WTC11 (cell line): ENCODE results near the gene BCAS3. TPM values are rescaled to one million over a fixed set of nuclear protein-coding genes. Genes with fewer than 3 reads are reported as not detected.
A peak's percentile ranks its signal among the peaks of the same experiment; 100 is the strongest.
"Not testable (repeated sequence)": the region's sequence is repeated elsewhere in the genome, so short reads cannot be mapped to it uniquely, and the experiment has no call there.

Source experiments
- ATAC-seq: fragments of 200-7000 bp; cut with Tn5 transposase; 2 replicates; pipeline ENCODE4 v1.10.0; 2021; ENCODE audit warnings: mild to moderate bottlenecking, moderate library complexity
- CTCF ChIA-PET: fragments of 300-600 bp; sonication (Branson Sonifier 250); formaldehyde crosslinking; loops from one replicate; lab custom pipeline; 2021; ENCODE audit warnings: antibody characterized with exemption; lab: Charles Lee
- POLR2A ChIA-PET: fragments of 350-600 bp; sonication (Branson Sonifier 250); formaldehyde crosslinking; loops from one replicate; lab custom pipeline; 2021; ENCODE audit warnings: antibody characterized with exemption; lab: Charles Lee
- DNase-seq: peaks from one replicate; pipeline ENCODE4 v3.0.0; 2021; ENCODE audit warnings: low spot score
- H3K27ac Mint-ChIP-seq: 2 replicates; pipeline ENCODE4 v1.8.0; 2021; ENCODE audit warnings: mixed read lengths
- H3K27me3 Mint-ChIP-seq: 2 replicates; pipeline ENCODE4 v1.8.0; 2021; ENCODE audit warnings: low read depth, mild to moderate bottlenecking, moderate library complexity, mixed read lengths
- H3K36me3 Mint-ChIP-seq: 2 replicates; pipeline ENCODE4 v1.8.0; 2021; ENCODE audit warnings: mixed read lengths
- H3K4me1 Mint-ChIP-seq: 2 replicates; pipeline ENCODE4 v1.8.0; 2022; ENCODE audit warnings: mixed read lengths
- H3K4me3 Mint-ChIP-seq: 2 replicates; pipeline ENCODE4 v1.8.0; 2021; ENCODE audit warnings: mild to moderate bottlenecking, moderate library complexity, mixed read lengths
- H3K9me3 Mint-ChIP-seq: 2 replicates; pipeline ENCODE4 v1.8.0; 2021; ENCODE audit warnings: mixed read lengths
- FOXJ3 ChIP-seq: sonication (generic); formaldehyde crosslinking; IDR thresholded peaks from 2 replicates; pipeline ENCODE4 v1.9.0; 2021; ENCODE audit warnings: missing genetic modification reagents, mild to moderate bottlenecking, borderline replicate concordance
- FOXP1 ChIP-seq: sonication (generic); formaldehyde crosslinking; IDR thresholded peaks from 2 replicates; pipeline ENCODE4 v1.8.0; 2022; ENCODE audit warnings: missing genetic modification reagents, mild to moderate bottlenecking, moderate library complexity, borderline replicate concordance
- KAT7 ChIP-seq: sonication (generic); formaldehyde crosslinking; IDR thresholded peaks from 2 replicates; pipeline ENCODE4 v1.8.1; 2023; ENCODE audit warnings: missing genetic modification reagents, mild to moderate bottlenecking, borderline replicate concordance
- ZNF423 ChIP-seq: fragments of 250-450 bp; sonication (Bioruptor Pico); IDR thresholded peaks from 2 replicates; pipeline ENCODE4 v2.1.2; 2022; ENCODE audit warnings: mild to moderate bottlenecking, moderate library complexity
- total RNA-seq: library from RNA; stranded (reverse); gene quantifications from 3 replicates; pipeline ENCODE4 v1.2.3, GENCODE V29; 2021
- TF ChIP-seq, protein P1 (sequence below): fragments of 200-600 bp; IDR thresholded peaks from 2 replicates; pipeline ENCODE4 v1.8.0; 2022; ENCODE audit warnings: antibody characterized with exemption
- TF ChIP-seq, protein P2 (sequence below): fragments of 250-450 bp; sonication (Bioruptor Pico); IDR thresholded peaks from 2 replicates; pipeline ENCODE4 v1.9.0; 2021; ENCODE audit warnings: mild to moderate bottlenecking, borderline replicate concordance
- TF ChIP-seq, protein P3 (sequence below): sonication (generic); formaldehyde crosslinking; IDR thresholded peaks from 2 replicates; pipeline ENCODE4 v1.8.1; 2023; ENCODE audit warnings: mild to moderate bottlenecking, missing genetic modification reagents, borderline replicate concordance

The BCAS3 gene
- total RNA-seq, 1 experiment from 2014 or later, result 15.5 TPM

- POLR2A ChIA-PET, result no interaction called here
- CTCF ChIA-PET, result interaction anchor here (0.6 to 2.5 kb wide), 35 partner anchors 9 to 472 kb away, joined by 3 to 18 read pairs (median 4); partner anchors contain the start of gene BCAS3
- Mint-ChIP-seq H3K4me1 (peaks cover 6% of the 10 kb centered on the region), H3K4me3 (no peak overlapping the region), H3K27me3 (no peaks in the 10 kb centered on the region), H3K9me3 (peaks cover 25% of the 10 kb centered on the region), H3K36me3 (peaks cover 6% of the 10 kb centered on the region), H3K27ac (no peak overlapping the region)
- peak; percentile 49 for DNase-seq
- ATAC-seq, result peak; percentile 89
- TF ChIP-seq, protein P1, sequence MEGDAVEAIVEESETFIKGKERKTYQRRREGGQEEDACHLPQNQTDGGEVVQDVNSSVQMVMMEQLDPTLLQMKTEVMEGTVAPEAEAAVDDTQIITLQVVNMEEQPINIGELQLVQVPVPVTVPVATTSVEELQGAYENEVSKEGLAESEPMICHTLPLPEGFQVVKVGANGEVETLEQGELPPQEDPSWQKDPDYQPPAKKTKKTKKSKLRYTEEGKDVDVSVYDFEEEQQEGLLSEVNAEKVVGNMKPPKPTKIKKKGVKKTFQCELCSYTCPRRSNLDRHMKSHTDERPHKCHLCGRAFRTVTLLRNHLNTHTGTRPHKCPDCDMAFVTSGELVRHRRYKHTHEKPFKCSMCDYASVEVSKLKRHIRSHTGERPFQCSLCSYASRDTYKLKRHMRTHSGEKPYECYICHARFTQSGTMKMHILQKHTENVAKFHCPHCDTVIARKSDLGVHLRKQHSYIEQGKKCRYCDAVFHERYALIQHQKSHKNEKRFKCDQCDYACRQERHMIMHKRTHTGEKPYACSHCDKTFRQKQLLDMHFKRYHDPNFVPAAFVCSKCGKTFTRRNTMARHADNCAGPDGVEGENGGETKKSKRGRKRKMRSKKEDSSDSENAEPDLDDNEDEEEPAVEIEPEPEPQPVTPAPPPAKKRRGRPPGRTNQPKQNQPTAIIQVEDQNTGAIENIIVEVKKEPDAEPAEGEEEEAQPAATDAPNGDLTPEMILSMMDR, result peak; percentile 54
- TF ChIP-seq, protein P2, sequence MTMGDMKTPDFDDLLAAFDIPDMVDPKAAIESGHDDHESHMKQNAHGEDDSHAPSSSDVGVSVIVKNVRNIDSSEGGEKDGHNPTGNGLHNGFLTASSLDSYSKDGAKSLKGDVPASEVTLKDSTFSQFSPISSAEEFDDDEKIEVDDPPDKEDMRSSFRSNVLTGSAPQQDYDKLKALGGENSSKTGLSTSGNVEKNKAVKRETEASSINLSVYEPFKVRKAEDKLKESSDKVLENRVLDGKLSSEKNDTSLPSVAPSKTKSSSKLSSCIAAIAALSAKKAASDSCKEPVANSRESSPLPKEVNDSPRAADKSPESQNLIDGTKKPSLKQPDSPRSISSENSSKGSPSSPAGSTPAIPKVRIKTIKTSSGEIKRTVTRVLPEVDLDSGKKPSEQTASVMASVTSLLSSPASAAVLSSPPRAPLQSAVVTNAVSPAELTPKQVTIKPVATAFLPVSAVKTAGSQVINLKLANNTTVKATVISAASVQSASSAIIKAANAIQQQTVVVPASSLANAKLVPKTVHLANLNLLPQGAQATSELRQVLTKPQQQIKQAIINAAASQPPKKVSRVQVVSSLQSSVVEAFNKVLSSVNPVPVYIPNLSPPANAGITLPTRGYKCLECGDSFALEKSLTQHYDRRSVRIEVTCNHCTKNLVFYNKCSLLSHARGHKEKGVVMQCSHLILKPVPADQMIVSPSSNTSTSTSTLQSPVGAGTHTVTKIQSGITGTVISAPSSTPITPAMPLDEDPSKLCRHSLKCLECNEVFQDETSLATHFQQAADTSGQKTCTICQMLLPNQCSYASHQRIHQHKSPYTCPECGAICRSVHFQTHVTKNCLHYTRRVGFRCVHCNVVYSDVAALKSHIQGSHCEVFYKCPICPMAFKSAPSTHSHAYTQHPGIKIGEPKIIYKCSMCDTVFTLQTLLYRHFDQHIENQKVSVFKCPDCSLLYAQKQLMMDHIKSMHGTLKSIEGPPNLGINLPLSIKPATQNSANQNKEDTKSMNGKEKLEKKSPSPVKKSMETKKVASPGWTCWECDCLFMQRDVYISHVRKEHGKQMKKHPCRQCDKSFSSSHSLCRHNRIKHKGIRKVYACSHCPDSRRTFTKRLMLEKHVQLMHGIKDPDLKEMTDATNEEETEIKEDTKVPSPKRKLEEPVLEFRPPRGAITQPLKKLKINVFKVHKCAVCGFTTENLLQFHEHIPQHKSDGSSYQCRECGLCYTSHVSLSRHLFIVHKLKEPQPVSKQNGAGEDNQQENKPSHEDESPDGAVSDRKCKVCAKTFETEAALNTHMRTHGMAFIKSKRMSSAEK (CRISPR knock-in tag), result no peak
- TF ChIP-seq, protein P3, sequence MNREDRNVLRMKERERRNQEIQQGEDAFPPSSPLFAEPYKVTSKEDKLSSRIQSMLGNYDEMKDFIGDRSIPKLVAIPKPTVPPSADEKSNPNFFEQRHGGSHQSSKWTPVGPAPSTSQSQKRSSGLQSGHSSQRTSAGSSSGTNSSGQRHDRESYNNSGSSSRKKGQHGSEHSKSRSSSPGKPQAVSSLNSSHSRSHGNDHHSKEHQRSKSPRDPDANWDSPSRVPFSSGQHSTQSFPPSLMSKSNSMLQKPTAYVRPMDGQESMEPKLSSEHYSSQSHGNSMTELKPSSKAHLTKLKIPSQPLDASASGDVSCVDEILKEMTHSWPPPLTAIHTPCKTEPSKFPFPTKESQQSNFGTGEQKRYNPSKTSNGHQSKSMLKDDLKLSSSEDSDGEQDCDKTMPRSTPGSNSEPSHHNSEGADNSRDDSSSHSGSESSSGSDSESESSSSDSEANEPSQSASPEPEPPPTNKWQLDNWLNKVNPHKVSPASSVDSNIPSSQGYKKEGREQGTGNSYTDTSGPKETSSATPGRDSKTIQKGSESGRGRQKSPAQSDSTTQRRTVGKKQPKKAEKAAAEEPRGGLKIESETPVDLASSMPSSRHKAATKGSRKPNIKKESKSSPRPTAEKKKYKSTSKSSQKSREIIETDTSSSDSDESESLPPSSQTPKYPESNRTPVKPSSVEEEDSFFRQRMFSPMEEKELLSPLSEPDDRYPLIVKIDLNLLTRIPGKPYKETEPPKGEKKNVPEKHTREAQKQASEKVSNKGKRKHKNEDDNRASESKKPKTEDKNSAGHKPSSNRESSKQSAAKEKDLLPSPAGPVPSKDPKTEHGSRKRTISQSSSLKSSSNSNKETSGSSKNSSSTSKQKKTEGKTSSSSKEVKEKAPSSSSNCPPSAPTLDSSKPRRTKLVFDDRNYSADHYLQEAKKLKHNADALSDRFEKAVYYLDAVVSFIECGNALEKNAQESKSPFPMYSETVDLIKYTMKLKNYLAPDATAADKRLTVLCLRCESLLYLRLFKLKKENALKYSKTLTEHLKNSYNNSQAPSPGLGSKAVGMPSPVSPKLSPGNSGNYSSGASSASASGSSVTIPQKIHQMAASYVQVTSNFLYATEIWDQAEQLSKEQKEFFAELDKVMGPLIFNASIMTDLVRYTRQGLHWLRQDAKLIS, result no peak
Measured at GRCh38 chr17:60971515-60972369, 294.1 kb downstream of the BCAS3 start.

- ATAC-seq, H3K4me1 Mint-ChIP-seq, H3K36me3 Mint-ChIP-seq, H3K4me3 Mint-ChIP-seq, H3K27ac Mint-ChIP-seq, CTCF ChIA-PET, DNase-seq, H3K27me3 Mint-ChIP-seq, H3K9me3 Mint-ChIP-seq, POLR2A ChIA-PET: not testable (repeated sequence)
Measured at GRCh38 chr17:60976861-60977260, 299.2 kb downstream of the BCAS3 start.

- CTCF ChIA-PET, result interaction anchor here (0.7 kb wide), 1 partner anchor 138 kb away, joined by 3 read pairs; no protein-coding TSS in a partner anchor
- POLR2A ChIA-PET, result no interaction called here
- Mint-ChIP-seq H3K4me3 (no peak overlapping the region), H3K27me3 (no peaks in the 10 kb centered on the region), H3K9me3 (0 out of 2 replicates have a peak, but pooled peaks cover 6% of the 10 kb centered on the region), H3K4me1 (no peaks in the 10 kb centered on the region), H3K36me3 (no peaks in the 10 kb centered on the region), H3K27ac (no peak overlapping the region)
- DNase-seq (no peak), ATAC-seq (no peak)
- TF ChIP-seq ZNF423 (CRISPR knock-in tag) (no peak), FOXJ3 (CRISPR knock-in tag) (no peak), KAT7 (no peak), FOXP1 (no peak)
Measured at GRCh38 chr17:60989379-60989778, 311.7 kb downstream of the BCAS3 start.
